Measurements from ENCODE around the gene SPHK1.
"Not testable (repeated sequence)": the region's sequence is repeated elsewhere in the genome, so short reads cannot be mapped to it uniquely, and the experiment has no call there.

Gene SPHK1, protein sequence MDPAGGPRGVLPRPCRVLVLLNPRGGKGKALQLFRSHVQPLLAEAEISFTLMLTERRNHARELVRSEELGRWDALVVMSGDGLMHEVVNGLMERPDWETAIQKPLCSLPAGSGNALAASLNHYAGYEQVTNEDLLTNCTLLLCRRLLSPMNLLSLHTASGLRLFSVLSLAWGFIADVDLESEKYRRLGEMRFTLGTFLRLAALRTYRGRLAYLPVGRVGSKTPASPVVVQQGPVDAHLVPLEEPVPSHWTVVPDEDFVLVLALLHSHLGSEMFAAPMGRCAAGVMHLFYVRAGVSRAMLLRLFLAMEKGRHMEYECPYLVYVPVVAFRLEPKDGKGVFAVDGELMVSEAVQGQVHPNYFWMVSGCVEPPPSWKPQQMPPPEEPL

GRCh38 chr17:76384222-76384986 lies at the start of gene SPHK1:
TSS of gene SPHK1 (plus strand) at chr17:76384609. CDS start at chr17:76385645, 1,036 bp downstream.
- peak; percentile 50 for DNase-seq

DNA sequence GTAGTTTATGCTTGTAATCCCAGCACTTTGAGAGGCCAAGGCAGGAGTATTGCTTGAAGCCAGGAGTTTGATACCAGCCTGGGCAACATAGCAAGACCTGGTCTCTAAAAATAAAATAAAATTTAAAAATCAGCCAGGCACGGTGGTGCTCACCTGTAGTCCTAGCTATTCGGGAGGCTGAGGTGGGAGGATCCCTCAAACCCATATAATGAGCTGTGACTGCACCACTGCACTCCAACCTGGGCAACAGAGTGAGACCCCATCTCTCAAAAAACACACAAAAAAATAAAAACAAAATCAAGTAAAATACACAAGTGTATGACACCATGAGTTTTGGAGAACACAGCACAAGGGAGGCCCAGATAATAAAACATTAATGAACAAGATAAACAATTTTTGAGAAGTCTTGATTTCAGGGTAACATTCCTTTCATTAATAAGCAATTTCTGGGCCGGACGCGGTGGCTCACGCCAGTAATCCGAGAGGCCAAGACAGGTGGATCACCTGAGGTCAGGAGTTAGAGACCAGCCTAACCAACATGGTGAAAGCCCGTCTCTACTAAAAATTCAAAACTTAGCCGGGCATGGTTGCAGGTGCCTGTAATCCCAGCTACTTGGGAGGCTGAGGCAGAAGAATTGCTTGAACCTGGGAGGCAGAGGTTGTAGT lies 48.6 kb upstream of the SPHK1 start:
- no peak for DNase-seq

DNA sequence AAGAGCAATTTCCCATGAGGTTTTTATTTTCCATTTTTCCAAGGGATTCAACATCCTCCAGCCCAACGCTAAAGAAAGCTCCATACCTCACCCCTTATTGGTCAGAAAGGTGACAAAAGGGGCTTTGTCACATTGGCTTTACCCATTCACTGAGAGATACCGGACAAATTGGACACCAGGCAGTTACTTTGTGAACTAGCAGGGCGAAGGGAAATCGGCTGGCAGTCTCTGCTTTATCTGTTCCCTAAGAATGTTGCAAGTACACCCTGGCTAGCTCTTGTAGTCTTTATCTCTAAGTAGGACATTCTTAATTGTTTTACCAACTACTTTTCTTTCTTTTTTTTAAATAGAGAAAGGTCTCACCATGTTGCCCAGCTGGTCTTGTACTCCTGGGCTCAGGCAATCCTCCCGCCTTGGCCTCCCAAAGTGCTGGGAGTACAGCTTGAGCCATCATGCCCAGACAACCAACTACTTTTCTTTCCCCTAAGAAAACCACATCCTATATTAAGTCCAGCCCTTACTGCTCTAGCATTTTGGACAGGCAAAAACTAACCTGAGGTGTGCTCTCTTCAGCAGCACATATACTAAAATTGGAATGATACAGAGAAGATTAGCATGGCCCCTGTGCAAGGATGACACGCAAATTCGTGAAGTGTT lies 47.5 kb upstream of the SPHK1 start:
- DNase-seq: no peak

DNA sequence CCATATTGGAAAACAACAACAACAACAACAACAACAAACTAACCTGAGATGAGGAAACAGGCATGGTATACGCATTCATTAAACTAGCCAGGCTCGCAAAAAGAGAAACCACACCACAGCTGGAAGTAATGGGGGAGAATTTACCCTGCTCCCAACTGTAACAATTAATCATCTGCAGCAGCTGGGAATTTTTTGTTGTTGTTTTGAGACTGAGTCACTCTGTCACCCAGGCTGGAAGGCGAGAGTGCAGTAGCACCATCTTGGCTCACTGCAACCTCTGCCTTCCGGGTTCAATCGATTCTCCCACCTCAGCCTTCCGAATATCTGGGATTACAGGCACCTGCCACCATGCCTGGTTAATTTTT lies 47.0 kb upstream of the SPHK1 start:
- no peak for DNase-seq

DNA sequence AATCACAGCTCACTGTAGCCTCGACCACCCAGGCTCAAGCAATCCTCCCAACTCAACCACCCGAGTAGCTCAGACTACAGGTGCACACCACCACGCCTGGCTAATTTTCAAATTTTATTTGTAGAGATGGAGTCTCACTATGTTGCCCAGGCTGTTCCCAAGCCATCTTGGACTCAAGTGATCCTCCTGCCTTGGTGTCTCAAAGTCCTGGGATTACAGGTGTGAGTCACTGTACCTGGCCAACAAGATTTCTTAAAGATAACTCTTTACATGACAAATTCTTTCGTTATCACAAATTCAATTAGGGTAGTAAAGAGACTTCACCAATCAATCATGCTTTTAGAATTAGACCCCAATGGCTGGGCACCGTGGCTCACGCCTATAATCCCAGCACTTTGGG lies 43.1 kb upstream of the SPHK1 start:
- no peak for DNase-seq

DNA sequence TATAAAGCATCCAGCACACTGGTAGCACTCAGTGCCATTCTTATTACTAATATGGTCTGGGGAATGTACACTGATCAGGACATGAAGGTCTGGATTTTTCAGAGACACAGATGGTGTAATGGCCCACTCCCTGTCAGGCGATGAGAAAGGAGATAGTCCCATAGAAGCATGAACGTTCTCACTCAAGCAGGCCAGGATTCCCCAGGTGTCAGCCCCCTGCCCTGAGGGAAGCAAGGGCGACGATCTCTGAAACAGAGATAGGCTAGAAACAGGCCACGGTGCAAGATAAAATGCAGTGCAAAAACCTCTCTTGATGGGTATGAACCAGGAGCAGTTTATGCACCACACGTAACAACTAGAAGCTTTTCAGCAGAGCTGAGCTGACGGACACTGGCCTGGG lies 41.3 kb upstream of the SPHK1 start:
- DNase-seq: no peak

DNA sequence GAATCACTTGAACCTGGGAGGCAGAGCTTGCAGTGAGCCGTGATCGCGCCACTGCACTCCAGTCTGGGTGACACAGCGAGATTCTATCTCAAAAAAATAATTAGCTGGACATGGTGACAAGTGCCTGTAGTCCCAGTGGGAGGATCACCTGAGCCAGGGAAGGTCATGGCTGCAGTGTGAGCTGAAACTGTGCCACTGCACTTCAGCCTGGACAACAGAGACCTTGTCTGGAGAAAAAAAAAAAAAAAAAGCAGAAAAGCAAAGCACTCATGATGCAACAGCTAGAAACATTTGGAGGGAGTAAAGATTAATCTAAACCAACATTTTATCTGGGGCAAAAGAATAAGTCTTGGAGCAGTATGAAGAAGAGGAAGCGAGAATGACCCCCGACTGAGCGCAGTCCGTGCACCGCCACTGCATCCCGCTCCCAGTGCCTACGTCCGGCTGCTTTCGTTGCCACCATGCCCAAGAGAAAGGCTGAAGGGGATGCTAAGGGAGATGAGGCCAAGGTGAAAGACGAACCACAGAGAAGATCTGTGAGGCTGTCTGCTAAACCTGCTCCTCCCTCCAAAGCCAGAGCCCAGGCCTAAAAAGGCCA lies 38.9 kb upstream of the SPHK1 start:
- DNase-seq: no peak

GRCh38 chr17:76346936-76347335 lies 37.5 kb upstream of the SPHK1 start:
- not testable (repeated sequence) for DNase-seq

DNA sequence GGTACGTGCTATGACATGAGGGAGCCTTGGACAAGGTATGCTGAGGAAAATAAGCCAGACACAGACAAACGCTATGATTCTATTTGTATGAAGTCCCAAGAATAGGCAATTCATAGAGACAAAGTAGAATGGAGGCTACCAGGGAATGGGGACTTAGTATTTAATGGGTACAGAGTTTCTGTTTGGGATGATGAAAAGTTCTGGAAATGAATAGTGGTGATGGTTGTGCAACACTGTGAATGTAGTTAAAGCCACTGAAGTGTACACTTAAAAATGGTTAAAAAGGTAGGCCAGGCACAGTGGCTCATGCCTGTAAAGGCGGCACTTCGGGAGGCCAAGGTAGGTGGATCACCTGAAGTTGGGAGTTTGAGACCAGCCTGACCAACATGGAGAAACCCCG lies 33.9 kb upstream of the SPHK1 start:
- no peak for DNase-seq

DNA sequence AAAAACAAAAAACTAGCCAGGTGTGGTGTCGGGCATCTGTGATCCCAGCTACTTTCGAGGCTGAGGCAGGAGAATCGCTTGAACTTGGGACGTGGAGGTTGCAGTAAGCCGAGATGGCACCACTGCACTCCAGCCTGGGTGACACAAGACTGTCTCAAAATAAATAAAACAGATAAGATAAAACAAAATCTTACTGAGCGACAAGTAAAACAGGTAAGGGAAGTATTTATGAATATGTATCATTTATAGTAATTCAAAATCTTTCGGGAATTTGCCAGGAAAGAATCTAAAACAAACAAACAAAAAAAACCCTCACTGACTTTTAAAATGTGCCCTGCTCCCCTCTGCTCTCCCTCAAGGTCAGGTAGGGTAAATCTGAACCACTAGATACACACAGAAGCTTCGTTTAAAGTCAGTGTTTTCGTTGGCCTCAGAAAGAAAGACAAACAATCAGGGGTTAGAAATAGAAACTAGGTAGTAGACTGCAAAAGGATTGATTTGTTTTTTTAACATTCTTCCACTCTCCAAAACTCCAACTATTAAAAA lies 32.8 kb upstream of the SPHK1 start:
- no peak for DNase-seq

DNA sequence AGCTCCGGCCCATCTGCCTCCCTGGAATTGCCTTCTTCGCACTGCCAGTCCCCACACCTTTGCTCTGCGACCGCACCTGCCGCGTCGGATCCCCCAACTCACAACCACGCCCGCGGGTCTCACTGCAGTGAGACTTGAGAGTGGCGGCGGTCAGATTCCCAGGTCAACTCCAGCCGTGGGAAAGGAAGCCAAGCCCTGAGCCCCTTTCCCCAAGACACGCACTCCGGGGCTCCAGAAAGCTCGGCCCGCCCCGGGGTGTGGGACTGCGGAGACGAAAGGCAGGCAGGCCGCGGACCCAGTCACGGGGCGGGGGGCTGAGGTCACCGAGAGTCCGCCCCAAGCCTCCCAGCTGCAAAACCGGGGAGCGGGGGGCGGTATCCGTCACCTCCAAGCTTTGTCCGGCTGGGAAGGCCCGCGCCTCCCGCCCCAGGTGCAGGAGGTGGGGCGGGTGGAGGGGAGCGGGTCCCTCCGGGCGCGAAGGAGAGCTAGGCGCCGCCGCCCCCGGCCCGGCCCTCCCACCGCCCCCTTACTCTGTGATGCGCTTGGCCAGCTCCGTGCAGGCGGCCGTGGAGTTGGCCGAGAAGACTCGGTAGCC lies 31.3 kb upstream of the SPHK1 start:
- DNase-seq: no peak

- peak; percentile 80 for DNase-seq
These were observed 30.7 kb upstream of the SPHK1 start, which contains the start of gene PRPSAP1 for GRCh38 chr17:76353599-76354316. TSS of gene PRPSAP1 (minus strand) at chr17:76353916. CDS start at chr17:76353703, 213 bp downstream.

- no peak for DNase-seq
These were observed 30.1 kb upstream of the SPHK1 start for GRCh38 chr17:76354317-76354729.

- DNase-seq: no peak
These were observed 29.6 kb upstream of the SPHK1 start for GRCh38 chr17:76354747-76355310.

DNA sequence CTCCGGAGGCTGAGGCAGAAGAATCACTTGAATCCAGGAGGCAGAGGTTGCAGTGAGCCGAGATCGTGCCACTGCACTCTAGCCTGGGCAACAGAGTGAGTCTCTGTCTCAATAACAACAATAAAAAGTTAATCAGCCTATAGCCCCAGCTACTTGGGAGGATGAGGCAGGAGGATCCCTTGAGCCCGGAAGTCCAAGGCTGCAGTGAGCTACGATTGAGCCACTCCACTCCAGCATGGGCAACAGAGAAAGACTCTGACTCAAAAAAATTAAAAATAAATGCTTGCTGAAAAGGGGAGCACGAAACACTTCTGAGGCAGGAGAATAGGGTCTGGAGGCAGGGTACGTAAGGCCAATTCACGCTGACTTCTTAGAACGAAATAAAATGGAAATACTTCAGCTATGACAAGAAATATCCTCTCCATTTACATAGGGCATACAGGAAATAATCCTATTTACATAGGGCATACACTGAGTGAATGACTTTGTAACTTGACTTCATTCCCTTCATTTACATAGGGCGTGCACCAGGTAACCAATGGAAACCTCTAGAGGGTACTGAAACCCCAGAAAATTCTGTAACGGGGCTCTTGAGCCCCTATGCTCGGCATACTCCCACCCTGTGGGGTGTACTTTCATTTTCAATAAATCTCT lies 27.5 kb upstream of the SPHK1 start:
- DNase-seq: no peak

DNA sequence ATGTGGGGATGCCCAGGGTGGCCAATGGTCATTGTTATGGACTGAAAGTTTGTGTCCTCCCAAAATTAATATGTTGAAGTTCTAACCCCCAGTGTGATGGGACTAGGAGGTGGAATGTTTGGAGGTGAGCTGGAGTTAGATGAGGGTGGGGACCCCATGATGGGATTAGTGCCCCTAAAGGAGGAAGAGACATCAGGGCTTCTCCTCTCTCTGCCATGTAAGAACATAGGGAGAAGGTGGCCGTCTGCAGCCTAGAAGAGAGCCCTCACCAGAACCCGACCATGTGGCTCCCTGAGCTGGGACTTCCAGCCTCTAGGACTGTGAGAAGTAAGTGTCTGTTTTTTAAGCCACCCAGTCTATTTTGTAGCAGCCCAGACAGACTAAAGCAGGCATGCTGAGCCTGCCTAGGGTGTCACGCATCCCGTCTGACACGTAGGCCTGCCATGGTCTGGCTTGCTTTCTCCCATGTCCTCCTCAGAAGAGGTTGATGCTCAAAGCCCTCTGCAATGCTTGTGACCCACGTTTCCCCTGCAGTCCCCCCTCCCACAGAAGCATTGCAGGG lies 26.7 kb upstream of the SPHK1 start:
- no peak for DNase-seq

GRCh38 chr17:76359375-76359774 lies 25.0 kb upstream of the SPHK1 start:
- DNase-seq: no peak

- DNase-seq: not testable (repeated sequence)
These were observed 24.6 kb upstream of the SPHK1 start for GRCh38 chr17:76359776-76360175.

- DNase-seq: no peak
These were observed 23.9 kb upstream of the SPHK1 start for GRCh38 chr17:76360461-76360860.
